ENCODE data around the gene PVR. TPM values are rescaled to one million over a fixed set of nuclear protein-coding genes. Genes with fewer than 3 reads are reported as not detected.

Gene PVR
- total RNA-seq, 3 donors from 2014 or later, result 23.8 to 39.8 (median 26.7) TPM

DNA sequence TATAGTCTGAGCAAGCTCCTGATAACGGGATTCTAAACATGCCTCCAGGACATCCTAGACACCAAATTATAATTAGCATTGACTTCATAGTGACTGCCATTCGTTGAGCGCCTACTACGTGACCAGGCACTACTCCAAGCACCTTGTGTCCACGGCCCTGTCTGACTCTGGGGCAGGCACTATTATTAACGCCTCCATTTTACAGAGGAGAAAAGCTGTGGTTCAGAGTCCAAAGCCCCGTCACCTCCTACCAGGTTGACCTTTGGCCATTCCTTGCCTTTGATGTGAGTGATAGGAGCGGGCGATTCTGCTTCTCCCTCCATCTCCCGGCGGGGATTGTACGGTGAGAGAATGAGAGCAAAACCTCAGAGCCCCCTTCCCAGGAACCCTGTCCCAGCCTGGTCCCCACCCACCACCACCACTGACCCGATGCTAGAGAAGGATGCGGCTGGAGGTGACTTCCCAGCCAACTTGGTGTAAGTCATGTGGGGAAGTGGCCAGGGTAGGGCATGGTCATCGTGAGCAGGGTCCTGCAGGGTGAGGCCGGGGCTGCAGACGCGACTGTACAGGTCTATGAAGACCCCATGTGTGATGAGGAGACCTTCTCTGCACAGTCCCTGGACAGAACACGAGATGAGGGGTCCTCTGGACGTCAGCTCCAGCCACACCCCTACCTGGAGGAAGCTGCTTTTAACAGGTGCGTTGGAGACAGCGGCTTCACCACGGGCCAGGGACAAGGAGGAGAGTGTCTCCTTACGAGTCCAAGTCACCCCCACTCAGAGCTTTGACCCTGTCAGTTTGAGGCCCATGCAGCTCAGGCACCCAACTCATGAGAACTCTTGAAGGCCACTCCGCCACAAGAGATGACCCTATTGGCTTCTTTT lies 30.2 kb upstream of the PVR start, which contains the start of gene IGSF23:
TSS of gene IGSF23 (plus strand) at position 269 of the 884 bp plus-strand sequence. CDS start at position 352, 83 bp downstream.
- H3K36me3 ChIP-seq (ENCODE audit: low read depth), result no peaks in the 10 kb centered on the region
- no peaks in the 10 kb centered on the region for H3K9me3 ChIP-seq
- no peak within 1 kb of the TSS for H3K4me3 ChIP-seq
- no peak for TF ChIP-seq CTCF (IDR thresholded peaks at IDR 0.05)
- peaks cover 3% of the 10 kb centered on the region for H3K4me1 ChIP-seq (ENCODE audit: low read depth)
- peak in 1 of 3 donors; percentile 50 for DNase-seq
- peak; percentile 75 for ATAC-seq
- intact Hi-C loops (cut with DNase I, micrococcal nuclease), result no loop called here

- no peak for TF ChIP-seq CTCF (IDR thresholded peaks at IDR 0.05)
- Histone ChIP-seq H3K4me1 (ENCODE audit: low read depth) (peaks cover 3% of the 10 kb centered on the region), H3K9me3 (no peaks in the 10 kb centered on the region), H3K4me3 (no peak overlapping the region), H3K36me3 (ENCODE audit: low read depth) (no peaks in the 10 kb centered on the region)
- ATAC-seq (no peak), DNase-seq (no peak)
- intact Hi-C loops (cut with DNase I, micrococcal nuclease), result no loop called here
Measured at GRCh38 chr19:44614313-44614712, 29.4 kb upstream of the PVR start.

- DNase-seq (no peak), ATAC-seq (peak; percentile 43)
- no peak for TF ChIP-seq CTCF (IDR thresholded peaks at IDR 0.05)
- intact Hi-C loops (cut with DNase I, micrococcal nuclease), result no loop called here
- Histone ChIP-seq H3K36me3 (ENCODE audit: low read depth) (no peaks in the 10 kb centered on the region), H3K9me3 (no peaks in the 10 kb centered on the region), H3K4me3 (no peak overlapping the region), H3K4me1 (ENCODE audit: low read depth) (peaks cover 3% of the 10 kb centered on the region)
Measured at GRCh38 chr19:44615863-44616247, 27.9 kb upstream of the PVR start.

DNA sequence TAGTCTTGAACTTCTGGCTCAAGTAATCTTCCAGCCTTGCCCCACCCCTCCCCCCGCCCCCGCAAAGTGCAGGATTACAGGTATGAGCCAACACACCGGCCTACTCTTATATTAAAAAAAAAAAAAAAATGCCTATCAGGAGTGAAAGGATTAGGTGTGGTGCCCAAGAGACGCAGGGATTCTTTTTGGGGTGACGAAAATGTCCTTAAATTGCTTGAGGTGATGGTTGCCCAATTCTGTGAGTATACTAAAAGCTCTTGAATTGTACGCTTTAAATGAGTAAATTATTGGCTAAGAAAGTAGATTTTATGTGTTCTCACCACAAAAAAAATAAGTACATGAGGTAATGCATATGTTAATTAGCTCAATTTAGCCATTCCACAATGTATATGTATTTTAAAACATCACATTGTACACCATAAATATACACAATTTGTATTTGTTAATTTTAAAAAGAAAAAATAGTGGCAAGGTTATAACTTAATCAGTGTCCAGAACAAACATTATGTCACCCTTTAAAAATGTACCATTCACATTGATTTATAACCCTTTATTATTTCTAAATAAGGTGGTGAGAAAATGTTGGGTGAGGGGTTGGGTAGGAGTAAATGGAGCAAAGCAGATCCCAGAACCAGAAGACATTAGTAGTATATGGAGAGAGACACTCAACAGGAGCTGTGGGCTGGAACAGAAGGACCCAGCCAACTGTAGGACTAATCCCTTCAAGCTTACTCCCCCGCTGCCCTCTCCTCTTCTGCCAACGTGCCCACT lies 26.4 kb upstream of the PVR start:
- TF ChIP-seq CTCF (IDR thresholded peaks at IDR 0.05), result no peak
- ATAC-seq (no peak), DNase-seq (no peak)
- Histone ChIP-seq H3K9me3 (no peaks in the 10 kb centered on the region), H3K4me3 (no peak overlapping the region), H3K36me3 (ENCODE audit: low read depth) (no peaks in the 10 kb centered on the region), H3K4me1 (ENCODE audit: low read depth) (peaks cover 3% of the 10 kb centered on the region)
- intact Hi-C loops (cut with DNase I, micrococcal nuclease), result no loop called here

- Histone ChIP-seq H3K9me3 (no peaks in the 10 kb centered on the region), H3K4me3 (no peak overlapping the region), H3K4me1 (ENCODE audit: low read depth) (no peaks in the 10 kb centered on the region), H3K36me3 (ENCODE audit: low read depth) (no peaks in the 10 kb centered on the region)
- DNase-seq (no peak), ATAC-seq (no peak)
- intact Hi-C loops (cut with DNase I, micrococcal nuclease), result no loop called here
- TF ChIP-seq CTCF (IDR thresholded peaks at IDR 0.05), result no peak
Measured at GRCh38 chr19:44618640-44619357, 24.9 kb upstream of the PVR start.
